Nucleus accumbens (tissue), 56 donors: Measurements from ENCODE around the gene RAC2.
"Not testable (repeated sequence)": the region's sequence is repeated elsewhere in the genome, so short reads cannot be mapped to it uniquely, and the experiment has no call there.

ENCODE experiments used
- DNase-seq, 56 donors: peaks; one replicate each; lab custom pipeline; 2025; lab: John Stamatoyannopoulos, UW

The RAC2 gene

GRCh38 chr22:37237371-37238268 is 6.4 kb downstream of the RAC2 start:
- no peak for DNase-seq

GRCh38 chr22:37235897-37236607 is 8.0 kb downstream of the RAC2 start:
- no peak for DNase-seq

GRCh38 chr22:37234736-37235711 is 9.0 kb downstream of the RAC2 start:
- DNase-seq, result no peak

- no peak for DNase-seq
These were observed 10.1 kb downstream of the RAC2 start for GRCh38 chr22:37233751-37234631.

- not testable (repeated sequence) for DNase-seq
These were observed 10.7 kb downstream of the RAC2 start for GRCh38 chr22:37233371-37233750.

GRCh38 chr22:37232140-37232998 is 11.7 kb downstream of the RAC2 start:
- DNase-seq, result no peak

GRCh38 chr22:37231406-37232139 is 12.5 kb downstream of the RAC2 start:
- DNase-seq, result peak in 7 of 56 donors; percentile 6 to 34 (median 24)

- no peak for DNase-seq
These were observed 13.2 kb downstream of the RAC2 start for GRCh38 chr22:37230673-37231405.

- peak in 1 of 56 donors; percentile 10 for DNase-seq
These were observed 14.0 kb downstream of the RAC2 start for GRCh38 chr22:37229805-37230672.

GRCh38 chr22:37229012-37229804 is 14.9 kb downstream of the RAC2 start:
- DNase-seq, result no peak

GRCh38 chr22:37228106-37229011 is 15.7 kb downstream of the RAC2 start:
- DNase-seq, result peak in 4 of 56 donors; percentile 8 to 27 (median 17)

GRCh38 chr22:37226514-37226913 is 17.6 kb downstream of the RAC2 start:
- DNase-seq, result no peak

- no peak for DNase-seq
These were observed 18.0 kb downstream of the RAC2 start for GRCh38 chr22:37226087-37226486.

GRCh38 chr22:37225481-37225880 is 18.6 kb downstream of the RAC2 start:
- no peak for DNase-seq
